HG03196 (cell line): ENCODE data around the gene AURKAIP1.
"Not testable (repeated sequence)": the region's sequence is repeated elsewhere in the genome, so short reads cannot be mapped to it uniquely, and the experiment has no call there.

ENCODE experiments used
- ATAC-seq: cut with Tn5 transposase; IDR thresholded peaks from one replicate; pipeline ENCODE4 v1.9.1; 2021; ENCODE audit not compliant: unreplicated experiment

Gene AURKAIP1

DNA sequence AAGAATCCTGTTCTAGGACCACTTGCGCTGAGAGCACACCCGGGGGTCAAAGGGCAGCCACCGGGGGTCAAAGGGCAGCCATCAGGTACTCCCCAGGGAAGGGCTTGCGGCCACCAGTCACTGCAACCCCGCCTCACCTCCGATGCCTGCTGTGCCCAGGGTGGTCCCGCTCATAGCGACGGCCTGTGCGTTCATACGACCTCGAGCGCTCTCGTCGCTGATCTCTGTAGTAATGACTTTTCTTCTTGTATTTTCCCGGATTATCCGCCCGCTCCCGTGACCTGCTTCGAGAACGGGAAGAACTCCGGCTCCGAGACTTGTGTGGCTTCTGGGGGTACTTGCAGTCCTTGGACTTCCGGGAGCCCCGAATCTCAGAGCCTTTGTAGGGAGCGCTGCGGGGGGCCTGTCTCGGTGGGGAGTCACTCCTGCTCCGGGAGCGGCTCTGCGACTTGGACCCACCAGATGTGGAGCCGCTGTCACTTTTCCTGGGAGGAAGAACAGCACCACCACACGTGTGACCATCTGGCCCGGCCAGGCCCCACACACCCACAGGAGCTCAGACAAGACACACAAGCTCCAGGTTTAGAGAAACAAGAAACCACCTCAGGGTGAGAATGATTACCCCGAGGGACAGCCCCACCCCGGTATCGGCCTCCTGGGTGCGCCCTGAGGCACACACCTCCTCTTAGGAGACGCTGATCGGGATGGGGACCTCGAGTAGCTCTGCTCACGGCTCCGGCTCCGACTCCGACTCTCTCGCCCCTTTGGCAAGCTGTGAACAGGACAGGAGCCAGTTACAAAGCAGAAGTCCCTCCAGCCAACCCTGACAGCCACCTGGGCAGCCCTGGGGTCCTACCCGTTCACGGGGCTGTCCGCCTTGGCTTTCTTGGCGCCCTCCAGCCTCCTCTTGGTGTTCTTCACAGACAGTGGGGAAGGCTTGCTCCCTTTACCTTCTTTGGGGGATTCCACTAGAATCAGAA, 12.4 kb upstream of the AURKAIP1 start:
- ATAC-seq = no peak

DNA sequence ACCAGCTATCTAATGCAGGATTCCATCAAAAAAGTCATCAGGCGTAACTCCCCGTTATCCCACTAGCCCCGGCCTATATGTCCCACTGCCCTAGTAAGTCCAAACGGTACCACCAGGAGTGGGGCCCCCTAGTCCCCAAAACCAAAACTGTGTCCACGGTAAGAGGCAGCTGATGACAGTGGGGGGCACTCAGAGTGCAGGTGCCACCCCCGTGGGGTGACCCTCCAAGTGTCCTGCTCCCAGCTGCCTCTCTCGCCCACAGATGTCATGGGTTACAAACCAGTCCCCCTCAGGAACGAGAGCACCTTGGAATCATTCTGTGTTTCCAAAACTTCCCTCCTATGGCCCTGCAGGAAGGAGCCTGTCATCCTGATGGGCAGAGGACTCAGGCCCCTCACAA, 10.9 kb upstream of the AURKAIP1 start:
- no peak for ATAC-seq

DNA sequence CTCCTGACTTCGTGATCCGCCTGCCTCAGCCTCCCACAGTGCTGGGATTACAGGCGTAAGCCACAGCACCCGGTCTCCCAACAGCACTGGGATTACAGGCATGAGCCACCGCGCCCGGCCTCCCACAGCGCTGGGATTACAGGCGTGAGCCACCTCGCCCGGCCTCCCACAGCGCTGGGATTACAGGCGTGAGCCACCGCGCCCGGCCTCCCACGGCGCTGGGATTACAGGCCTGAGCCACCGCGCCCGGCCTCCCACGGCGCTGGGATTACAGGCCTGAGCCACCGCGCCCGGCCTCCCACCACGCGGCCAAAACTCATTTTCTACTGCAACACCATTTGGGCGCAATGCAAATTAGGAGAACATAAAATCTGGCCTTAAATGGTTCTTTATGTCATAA, 10.3 kb upstream of the AURKAIP1 start:
- not testable (repeated sequence) for ATAC-seq

DNA sequence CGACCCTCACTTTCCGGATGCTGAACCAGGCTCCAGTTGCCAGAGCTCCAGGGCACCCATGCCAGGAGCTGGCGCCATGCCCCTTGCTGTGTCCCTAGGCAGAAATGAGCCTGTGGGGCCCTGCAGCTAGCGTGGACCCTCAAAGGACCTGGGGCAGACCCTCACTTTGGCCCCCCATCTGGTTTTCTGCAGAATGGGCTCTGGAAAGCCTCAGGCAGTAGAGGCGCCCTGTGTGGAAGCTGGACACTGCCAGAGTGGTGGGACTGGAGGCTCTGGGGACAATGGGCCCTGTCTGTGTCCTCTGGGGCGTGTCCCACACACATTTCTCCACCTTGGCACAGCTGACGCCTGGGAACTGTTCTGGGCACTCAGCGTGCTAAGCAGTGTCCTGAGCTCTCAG, 6.3 kb upstream of the AURKAIP1 start:
- no peak for ATAC-seq

DNA sequence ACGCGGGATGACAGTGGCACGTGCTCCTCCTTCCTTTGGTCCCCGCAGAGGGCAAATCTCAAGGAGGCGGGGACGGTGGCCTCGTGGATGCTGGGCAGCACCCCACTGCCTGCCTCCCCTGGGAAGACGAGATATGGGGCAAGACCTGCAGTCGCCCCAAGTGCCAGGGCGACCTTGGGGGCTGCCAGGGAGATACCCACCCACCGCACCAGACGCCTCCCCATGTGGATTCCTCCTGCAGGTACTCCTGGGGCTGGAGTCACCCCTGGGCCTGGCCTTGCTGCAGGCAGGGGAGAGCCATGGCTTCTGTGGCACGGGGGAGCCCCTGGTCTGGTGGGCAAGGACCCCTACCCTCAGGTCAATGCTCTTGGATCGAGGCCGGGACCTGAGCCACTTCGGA, 5.9 kb upstream of the AURKAIP1 start:
- ATAC-seq = no peak

DNA sequence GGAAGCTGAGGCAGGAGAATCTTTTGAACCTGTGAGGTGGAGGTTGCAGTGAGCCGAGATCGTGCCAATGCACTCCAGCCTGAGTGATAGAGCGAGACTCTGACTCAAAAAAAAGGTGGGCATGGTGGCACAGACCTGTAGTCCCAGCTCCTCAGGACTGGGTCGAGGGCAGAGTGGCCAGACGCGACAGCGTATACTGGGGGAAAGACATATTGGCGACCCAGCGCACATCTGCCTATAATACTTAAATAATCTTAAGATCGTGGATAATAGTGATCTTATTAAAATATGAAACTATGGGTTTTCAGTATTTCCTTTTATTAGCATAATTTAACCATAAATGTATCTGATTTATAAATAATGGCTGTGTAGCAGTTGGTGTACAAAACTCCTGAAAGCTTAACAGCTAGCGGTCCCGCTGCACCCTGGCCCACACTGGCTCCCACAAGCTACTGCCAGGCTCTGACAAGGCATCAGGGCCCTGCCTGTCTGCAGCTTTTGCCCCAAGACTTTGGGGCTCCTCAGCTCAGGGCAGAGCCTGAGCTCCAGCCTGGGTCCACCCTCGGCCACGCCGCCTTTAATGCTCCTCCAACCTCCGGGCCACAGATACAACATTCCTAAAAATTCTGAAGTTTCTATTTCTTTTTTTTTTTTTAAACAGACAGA, 2.7 kb upstream of the AURKAIP1 start:
- ATAC-seq = no peak

DNA sequence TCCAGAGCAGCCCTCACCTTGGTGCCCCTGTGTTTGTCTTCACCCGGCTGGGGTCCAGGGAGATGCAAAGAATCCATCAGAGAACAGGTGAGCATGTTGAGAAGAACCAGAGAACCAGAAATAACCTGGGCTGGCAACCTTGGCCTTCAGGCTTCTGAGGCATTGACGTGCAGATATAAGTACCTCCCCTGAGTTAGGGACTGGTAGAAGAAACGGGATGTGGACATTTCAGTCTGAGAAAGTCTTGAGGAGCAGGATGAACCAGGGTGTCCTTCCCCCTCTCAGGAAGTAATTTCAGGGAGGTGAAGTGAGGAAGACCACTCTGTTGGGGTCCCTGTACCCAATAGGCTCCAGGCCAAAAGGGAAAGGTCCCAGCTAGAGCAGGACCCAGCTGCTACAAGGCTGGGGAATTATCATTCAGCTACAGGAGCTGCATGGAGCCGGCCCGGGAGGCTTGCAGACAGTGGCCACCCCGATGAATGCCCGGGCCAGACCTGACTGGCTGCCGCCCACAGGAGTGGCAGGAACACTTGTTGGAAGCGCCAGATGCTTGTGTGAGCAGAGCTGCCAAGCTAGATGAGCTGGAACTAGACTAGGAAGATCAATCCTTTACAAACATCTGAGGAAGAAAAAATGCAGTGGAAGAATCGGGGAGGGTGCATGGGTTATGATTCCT, 1.7 kb upstream of the AURKAIP1 start:
- ATAC-seq = no peak

DNA sequence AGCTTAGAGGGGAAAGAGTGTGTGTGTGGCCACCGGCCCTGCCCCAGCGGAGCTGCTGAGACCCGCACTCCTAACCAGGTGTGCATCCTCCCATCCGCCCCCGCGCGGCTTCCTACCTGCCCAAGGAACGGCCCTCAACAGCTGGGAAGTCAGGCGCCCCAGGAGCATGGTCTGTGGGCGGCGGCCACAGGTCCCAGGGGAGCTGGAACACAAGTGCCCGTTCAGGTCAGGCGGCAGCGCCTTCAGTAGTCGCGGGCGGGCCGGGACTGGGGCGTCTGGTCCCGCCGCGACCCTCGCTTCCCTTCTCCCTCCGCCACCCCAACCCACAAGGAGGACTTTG, 448 bp downstream of the AURKAIP1 start:
- peak; percentile 2 for ATAC-seq

DNA sequence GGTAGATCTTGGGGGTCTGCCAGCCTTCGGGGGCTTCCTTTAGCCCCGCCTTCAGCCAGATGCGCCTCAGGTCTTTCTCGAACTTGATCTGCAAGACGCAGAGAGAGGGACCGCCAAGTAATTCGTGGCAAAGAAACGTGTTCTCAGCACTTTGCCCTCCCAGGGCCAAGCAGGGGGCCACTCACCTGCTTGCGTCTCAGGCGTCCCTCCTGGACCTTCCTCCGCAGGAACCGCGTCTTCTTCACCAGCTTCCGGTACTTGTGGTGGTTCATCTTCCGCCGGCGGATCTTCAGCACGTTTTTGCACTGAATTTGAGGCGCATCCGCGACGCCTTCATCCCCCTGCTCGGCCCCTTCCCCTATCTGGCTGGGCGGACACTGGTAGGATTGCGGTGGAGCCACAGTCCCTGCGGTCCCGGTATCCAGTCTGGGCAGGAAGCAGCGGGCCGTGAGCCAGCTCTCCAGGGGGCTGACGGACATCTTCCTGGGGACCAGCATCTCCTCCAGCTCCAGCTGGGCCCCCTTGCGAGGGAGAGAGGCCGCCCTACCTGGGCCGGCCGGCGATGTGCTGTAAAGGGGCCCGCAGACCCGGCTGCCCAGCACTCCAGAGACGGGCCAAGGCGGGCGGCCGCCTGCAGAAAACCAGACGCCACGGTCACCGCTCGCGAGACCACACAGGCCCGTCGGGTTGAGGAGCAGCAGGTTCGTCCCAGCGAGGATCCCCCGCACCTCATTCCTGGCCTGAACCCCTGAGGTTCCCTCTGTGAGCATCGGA, 1.0 kb downstream of the AURKAIP1 start:
- ATAC-seq = no peak

DNA sequence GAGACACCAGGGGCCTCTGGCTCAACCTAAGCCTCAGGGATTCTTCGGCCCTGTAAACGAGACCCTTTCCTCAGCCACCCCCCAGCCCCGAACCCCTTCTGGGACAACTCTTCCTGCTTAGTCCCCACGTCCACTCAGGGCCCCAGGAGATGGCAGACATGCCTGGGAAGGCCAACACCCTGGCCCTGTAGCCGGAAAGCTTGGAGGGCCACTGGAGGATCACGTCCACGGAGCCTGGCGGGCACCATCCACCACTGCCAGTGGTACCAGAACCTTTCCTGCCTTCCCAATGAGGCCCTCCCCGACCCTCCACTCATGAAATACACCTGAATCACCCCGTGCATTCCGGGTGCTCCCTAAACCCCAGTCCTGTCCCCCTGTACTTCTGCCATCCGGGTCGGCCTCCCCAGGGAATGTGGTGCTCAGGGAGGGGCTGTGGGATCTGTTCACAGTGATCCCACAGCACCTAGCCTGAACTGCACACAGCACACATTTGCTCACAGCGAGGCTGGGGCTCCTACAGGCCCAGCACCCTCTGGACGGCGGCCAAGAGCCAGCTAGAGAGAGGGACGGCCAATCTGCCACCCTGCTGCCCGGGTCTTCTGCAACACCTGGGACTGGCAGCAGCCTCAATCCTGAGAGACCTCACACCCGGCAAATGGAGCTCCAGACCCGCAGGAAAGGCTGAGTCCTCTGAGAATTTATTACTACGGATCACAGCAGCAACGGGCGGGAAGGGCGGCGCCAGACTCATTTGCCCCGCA, 1.8 kb downstream of the AURKAIP1 start:
- no peak for ATAC-seq

DNA sequence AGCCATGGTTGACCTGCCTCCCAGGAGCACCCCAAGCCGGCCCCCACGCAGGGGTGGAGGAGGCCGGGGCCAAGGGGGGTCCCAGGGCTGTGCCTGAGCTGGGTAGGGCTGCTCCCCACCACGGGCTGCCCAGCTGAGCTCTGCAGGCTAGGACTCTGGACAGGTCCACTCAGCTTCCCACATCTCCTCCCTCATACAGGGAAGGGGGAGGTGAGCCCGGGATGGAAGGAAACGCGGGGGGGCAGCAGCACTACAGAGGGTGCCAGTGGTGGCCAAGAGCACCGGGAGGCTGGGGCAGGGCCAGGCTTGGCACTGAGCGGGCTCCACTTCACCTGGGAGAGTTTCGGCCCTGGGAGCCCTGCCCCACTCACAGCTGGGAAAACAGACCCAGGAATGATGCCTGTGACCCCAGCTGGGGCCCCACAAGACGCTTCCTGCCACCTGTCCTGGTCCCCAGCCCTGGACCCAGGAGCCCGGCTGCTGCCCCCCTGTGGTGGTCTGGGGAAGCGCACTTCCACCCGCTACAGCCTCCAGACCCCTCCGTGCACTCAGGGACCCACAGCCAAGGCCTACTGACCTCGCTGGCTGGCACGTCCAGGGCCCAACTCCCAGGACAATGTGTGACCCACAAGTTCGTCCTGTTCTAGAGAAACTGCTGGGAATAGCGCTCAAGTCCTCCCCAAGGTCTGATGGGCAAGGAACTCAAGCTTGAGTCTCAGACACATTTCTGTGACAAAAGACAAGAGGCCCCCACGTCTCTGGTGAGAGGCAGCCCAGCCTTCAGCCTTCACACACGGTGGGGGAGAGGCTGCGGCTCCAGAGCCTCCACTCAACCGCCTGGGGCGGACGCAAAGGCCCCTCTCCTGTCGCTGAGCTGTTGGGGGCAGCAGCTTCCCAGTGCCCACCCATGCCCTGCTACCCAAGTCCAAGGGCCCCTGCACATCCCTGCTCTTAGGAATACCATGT, 3.0 kb downstream of the AURKAIP1 start:
- peak; percentile 35 for ATAC-seq

DNA sequence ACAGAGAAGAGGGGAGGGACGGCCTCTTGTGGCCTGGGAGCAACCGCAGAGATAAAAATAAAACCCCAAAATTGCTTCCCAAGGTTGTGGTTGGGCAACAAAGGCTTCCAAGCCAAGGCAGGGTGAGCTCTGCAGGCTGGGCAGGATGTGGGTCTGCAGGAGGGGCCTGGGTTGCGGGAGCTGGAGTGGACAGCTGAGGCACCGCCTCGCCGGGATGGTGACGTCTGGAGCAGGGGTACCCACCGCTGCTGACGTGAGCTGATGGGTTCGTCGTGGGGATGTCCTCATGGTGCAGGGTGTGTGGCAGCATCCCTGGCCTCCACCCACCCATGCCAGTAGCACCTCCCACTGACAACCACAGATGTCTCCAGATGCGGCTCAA, 3.7 kb downstream of the AURKAIP1 start:
- no peak for ATAC-seq

DNA sequence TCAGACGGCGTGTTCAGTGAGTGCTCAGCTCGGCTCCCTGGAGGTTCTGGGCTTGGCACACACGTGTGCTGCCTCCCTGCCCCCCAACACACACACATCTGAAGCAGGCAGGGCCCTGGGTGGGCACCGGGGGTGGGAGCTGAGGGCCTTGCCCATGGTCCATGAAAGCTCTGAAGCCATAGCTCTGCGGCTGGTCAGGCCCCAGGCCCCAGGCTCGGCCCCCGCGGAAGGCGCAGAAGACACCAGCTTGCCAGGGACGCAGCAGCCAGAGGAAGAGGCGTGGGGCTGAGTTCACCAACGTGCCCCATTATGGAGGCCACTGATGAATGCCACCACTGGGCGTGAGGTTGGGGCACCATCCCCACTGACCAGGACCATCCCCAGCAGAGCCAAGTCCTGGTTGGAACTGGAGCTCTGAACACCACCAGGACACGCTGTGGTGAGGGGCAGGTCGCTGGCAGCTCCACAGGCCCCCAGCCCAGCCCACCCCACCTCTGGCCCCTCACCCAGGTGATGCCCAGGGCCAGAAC, 4.2 kb downstream of the AURKAIP1 start:
- ATAC-seq = no peak

DNA sequence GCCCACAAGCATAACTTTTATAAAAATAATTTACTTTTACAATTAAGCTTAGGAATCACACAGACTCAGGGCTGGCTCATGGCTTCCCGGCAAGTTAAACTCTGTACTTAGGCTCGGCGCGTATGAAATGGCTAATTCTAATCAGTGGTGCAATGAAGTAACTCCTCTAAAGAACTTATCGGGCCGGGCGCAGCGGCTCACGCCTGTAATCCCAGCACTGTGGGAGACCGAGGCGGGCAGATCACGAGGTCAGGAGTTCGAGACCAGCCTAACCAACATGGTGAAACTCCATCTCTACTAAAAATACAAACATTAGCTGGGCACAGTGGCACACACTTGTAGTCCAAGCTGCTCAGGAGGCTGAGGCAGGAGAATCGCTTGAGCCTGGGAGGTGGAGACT, 4.9 kb downstream of the AURKAIP1 start:
- not testable (repeated sequence) for ATAC-seq

DNA sequence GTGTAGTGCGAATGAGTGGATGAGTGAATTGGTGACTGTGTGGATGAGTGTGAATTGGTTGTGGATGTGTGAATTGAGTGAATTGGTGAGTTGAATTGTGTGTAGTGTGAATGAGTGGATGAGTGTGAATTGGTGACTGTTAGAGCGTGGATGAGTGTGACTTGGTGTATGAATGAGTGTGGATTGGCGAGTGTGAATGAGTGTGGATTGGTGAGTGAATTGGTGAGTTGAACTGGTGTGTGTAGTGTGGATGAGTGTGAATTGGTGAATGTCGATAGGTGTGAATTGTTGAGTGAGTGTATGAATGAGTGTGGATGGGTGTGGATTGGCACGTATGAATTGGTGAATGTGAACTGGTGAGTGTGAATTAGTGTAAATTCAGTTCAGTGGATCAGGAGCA, 7.7 kb downstream of the AURKAIP1 start:
- ATAC-seq = no peak

DNA sequence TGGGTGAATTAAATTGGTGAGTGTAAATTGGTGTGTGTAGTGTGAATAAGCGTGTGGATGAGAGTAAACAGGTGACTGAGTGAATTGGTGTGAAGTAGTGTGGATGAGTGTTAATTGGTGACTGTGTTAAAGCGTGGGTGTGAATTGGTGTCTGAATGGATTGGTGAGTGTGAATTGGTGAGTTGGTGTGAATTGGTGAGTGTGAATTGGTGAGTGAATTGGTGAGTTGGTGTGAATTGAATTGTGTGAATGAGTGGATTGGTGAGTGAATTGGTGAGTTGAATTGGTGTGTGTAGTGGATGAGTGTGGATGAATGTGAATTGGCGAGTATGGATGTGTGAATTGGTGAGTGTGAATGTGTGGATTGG, 8.3 kb downstream of the AURKAIP1 start:
- no peak for ATAC-seq

DNA sequence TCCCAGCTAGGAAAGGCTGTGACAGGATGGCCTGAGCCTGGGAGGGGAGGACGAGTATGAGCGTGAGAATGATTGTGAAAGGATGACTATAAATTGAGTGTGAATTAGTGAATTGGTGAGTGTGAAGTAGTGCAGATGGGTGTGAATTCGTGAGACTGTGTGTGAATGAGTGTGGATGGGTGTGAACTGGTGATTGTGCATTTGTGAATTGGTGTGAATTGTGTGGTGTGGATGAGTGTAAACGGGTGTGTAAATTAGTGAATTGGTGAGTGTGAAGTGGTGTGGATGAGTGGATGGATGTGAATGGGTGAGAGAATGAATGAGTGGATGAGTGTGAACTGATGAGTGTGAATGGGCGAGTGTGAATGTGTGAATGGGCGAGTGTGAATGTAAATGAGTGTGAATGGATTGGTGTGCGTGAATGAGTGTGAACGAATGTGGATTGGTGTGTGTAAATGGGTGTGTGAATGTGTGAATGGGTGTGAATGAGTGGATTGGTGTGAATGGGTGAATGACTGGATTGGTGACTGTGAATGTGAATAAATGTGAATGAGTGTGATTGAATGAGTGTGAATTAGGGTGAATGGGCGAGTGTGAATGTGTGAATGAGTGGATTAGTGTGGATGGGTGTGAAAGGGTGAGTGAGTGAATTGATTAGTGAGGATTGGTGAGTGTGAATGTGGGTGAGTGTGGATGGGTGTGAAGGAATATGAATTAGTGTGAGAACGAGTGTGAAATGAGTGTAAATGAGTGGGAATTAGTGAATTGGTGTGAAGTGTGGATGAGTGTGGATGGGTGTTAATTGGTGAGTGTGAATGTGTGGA, 8.9 kb downstream of the AURKAIP1 start:
- no peak for ATAC-seq

DNA sequence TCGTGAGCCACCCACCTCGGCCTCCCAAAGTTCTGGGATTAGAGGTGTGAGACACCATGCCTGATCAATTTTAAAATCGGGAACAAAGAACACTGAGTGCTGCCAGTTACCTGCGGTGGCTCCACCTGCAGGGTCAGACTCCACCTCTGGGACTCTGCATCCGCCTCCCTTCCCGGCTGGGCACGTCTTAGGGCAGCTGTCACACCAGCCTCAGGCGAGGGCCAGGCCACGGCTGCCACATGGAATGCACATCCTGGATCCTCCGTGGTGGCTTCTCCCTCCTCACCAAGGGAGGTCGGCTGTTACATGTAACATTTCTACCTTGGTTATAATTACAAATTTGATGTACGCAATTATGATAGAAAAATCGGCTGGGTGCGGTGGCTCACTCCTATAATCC, 10.7 kb downstream of the AURKAIP1 start:
- no peak for ATAC-seq
